BJ (cell line): Measurements from ENCODE around the gene CANT1. TPM values are rescaled to one million over a fixed set of nuclear protein-coding genes. Genes with fewer than 3 reads are reported as not detected.

Source experiments
- CTCF ChIA-PET: fragments of 350-600 bp; formaldehyde crosslinking; extraction: SDS; loops from one replicate; lab custom pipeline; 2021; ENCODE audit warnings: antibody characterized with exemption, inconsistent platforms; lab: Yijun Ruan, JAX
- POLR2A ChIA-PET: fragments of 300-600 bp; sonication (Branson Sonifier 250); formaldehyde crosslinking; extraction: SDS; loops from one replicate; lab custom pipeline; 2021; ENCODE audit warnings: antibody characterized with exemption; lab: Charles Lee
- DNase-seq: peaks from one replicate; pipeline ENCODE4 v3.0.0-alpha.2; 2011; ENCODE audit warnings: low read depth
- H3K27me3 ChIP-seq: 2 replicates; pipeline ENCODE4 v1.6.0; 2011; ENCODE audit warnings: low read length; ENCODE audit not compliant: control insufficient read depth, insufficient read depth
- H3K36me3 ChIP-seq: 2 replicates; pipeline ENCODE4 v1.5.1; 2011; ENCODE audit warnings: low read length; ENCODE audit not compliant: control insufficient read depth, insufficient read depth
- H3K4me3 ChIP-seq: 2 replicates; pipeline ENCODE4 v1.5.1; 2011; ENCODE audit warnings: low read depth, mild to moderate bottlenecking, control low read depth, low read length
- polyA plus RNA-seq: library from polyadenylated mRNA; depleted of rRNA; stranded (reverse); fragments of >200 nt; gene quantifications from 2 replicates; pipeline ENCODE4 v1.2.3, GENCODE V29; 2011; rRNA removed
- TF ChIP-seq, protein P1 (sequence below): IDR thresholded peaks from 2 replicates; pipeline ENCODE4 v1.5.1; 2011; ENCODE audit warnings: low read depth, mild to moderate bottlenecking, control low read depth, inconsistent platforms, low read length, moderate library complexity; ENCODE audit not compliant: insufficient read depth

The CANT1 gene
- polyA plus RNA-seq, 1 experiment = 83.5 TPM

DNA sequence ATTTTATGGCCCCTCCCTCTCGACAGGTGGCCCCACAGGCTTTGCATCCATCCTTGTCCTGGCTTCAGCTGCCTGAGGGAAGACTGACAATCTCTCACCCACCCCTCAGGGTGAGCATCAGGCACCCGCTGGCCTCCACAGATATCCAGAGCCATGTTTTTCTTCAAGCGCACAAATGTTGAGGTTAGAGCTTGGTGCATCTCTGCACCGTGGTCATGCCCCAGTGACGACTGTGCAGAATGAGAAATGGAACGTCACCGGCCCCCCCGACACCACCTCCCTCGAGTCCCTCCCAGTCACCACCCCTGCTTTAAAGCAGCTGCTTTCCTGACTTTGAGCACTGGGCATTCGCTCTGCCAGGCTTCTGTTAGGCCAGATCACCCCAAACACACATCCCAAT, 64.6 kb downstream of the CANT1 start:
- H3K4me3 ChIP-seq = no peak overlapping the region
- ChIA-PET POLR2A (no interaction called here), CTCF (interaction anchor here (0.6 kb wide), 1 partner anchor 447 kb away, joined by 3 read pairs; no protein-coding TSS in a partner anchor)
- TF ChIP-seq, protein P1, sequence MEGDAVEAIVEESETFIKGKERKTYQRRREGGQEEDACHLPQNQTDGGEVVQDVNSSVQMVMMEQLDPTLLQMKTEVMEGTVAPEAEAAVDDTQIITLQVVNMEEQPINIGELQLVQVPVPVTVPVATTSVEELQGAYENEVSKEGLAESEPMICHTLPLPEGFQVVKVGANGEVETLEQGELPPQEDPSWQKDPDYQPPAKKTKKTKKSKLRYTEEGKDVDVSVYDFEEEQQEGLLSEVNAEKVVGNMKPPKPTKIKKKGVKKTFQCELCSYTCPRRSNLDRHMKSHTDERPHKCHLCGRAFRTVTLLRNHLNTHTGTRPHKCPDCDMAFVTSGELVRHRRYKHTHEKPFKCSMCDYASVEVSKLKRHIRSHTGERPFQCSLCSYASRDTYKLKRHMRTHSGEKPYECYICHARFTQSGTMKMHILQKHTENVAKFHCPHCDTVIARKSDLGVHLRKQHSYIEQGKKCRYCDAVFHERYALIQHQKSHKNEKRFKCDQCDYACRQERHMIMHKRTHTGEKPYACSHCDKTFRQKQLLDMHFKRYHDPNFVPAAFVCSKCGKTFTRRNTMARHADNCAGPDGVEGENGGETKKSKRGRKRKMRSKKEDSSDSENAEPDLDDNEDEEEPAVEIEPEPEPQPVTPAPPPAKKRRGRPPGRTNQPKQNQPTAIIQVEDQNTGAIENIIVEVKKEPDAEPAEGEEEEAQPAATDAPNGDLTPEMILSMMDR = no peak
- no peaks in the 10 kb centered on the region for H3K27me3 ChIP-seq
- DNase-seq = no peak
- no peaks in the 10 kb centered on the region; the same call in 1 of the 2 replicates for H3K36me3 ChIP-seq

DNA sequence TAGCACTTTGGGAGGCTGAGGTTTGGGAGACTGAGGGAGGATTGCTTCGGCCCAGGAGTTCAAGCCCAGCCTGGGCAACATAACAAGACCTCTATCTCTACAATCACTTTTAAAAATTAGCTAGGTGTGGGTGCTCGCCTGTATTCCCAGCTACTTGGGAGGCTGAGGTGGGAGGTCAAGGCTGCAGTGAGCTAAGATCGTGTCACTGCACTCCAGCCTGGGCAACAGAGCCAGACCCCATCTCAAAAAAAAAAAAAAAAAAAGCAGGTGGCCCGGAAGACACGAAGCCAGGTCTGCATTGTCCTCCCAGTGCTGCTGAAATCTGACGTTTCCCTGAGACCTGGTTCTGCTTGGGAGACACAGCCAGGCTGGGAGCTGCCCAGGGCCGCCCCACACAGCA, 65.5 kb downstream of the CANT1 start:
- Histone ChIP-seq H3K4me3 (no peak overlapping the region), H3K36me3 (no peaks in the 10 kb centered on the region; the same call in 1 of the 2 replicates), H3K27me3 (no peaks in the 10 kb centered on the region)
- ChIA-PET POLR2A (no interaction called here), CTCF (interaction anchor here (1.9 kb wide), 1 partner anchor 27 kb away, joined by 8 read pairs; no protein-coding TSS in a partner anchor)
- TF ChIP-seq, protein P1 = no peak
- no peak for DNase-seq

Other genes starting within 250 kb of the CANT1 start
- gene CYTH1, start 227.5 kb downstream of the CANT1 start, polyA plus RNA-seq = 9.3 and 12.8 TPM in 2 replicates
- 17.0 and 22.1 TPM in 2 replicates for gene USP36, start 168.9 kb downstream of the CANT1 start, polyA plus RNA-seq
- 0.13 and 0.15 TPM in 2 replicates for gene CEP295NL, start 106.6 kb downstream of the CANT1 start, polyA plus RNA-seq
- 319 and 361 TPM in 2 replicates for gene TIMP2, start 84.4 kb downstream of the CANT1 start, polyA plus RNA-seq
- 39.0 and 102 TPM in 2 replicates for gene LGALS3BP, start 29.8 kb downstream of the CANT1 start, polyA plus RNA-seq
- gene C1QTNF1, start 14.4 kb upstream of the CANT1 start, polyA plus RNA-seq = 13.8 and 20.7 TPM in 2 replicates
- 4.7 and 7.4 TPM in 2 replicates for gene ENGASE, start 65.1 kb upstream of the CANT1 start, polyA plus RNA-seq